HG03457 (cell line): ENCODE results near the gene EXOG.

Experiments used
- ATAC-seq: cut with Tn5 transposase; IDR thresholded peaks from one replicate; pipeline ENCODE4 v1.9.1; 2021; ENCODE audit warnings: moderate number of reproducible peaks; ENCODE audit not compliant: unreplicated experiment

The EXOG gene

DNA sequence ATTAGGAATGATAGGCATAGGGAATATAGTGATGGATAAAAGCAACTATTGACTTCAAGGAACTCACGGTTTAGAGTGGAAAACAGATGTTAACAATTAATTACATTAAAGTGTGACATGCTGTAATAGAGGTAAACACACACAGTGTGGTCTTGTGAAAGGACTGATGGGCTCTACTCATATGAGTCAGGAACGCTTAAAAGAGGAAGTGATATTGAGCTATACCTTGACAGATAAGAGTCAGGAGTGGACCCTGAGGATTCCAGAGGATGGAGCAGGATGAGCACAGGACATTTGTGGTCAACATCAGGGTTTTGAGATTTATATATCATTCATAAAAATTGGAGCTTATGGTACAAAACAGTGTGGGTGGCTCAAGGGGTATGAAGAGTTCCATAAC is 11.0 kb downstream of the EXOG start:
- peak; percentile 97 for ATAC-seq

- no peak for ATAC-seq
Measured at GRCh38 chr3:38509732-38510131, 13.6 kb downstream of the EXOG start.

DNA sequence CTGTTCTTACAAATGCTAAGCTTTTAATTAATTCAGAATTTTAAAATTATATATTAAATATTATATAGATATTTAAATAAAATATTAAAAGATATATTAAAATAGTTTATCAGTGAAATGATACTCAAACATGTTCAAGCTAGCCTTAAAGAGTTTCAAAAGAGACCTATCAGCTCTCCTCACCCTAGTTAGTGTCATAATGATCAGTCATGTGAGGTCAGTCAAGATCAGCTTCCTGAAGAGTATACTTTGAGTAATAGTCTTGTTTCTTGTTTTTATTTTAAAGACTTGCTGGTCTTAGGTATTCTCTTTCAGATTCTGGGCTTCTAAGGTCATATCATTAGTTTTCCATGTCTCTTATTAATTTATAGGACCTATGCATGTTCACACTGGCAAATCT is 14.5 kb downstream of the EXOG start:
- ATAC-seq, result no peak

DNA sequence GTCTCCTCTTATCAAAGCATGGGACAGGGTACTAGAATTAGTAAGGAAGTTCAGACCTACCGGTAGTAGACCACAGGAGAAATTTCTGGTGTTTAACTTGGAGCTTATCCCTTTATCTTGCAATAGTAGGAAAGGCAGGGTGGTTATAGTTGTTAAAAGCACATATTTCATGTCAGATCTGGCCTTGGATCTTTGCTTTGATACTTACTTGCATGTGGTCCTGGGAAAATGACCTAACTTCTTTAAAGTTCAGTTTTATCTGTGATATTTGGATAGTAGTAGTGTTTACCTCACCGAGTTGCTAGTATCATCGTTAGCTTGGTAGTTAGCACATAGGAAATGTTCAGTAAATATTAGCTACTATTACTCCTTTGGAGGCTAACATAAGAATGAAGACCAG is 15.4 kb downstream of the EXOG start:
- no peak for ATAC-seq

GRCh38 chr3:38515367-38515766 is 19.2 kb downstream of the EXOG start:
- ATAC-seq, result no peak

- no peak for ATAC-seq
Measured at GRCh38 chr3:38516669-38517068, 20.5 kb downstream of the EXOG start.

- no peak for ATAC-seq
Measured at GRCh38 chr3:38519000-38519399, 22.9 kb downstream of the EXOG start.

DNA sequence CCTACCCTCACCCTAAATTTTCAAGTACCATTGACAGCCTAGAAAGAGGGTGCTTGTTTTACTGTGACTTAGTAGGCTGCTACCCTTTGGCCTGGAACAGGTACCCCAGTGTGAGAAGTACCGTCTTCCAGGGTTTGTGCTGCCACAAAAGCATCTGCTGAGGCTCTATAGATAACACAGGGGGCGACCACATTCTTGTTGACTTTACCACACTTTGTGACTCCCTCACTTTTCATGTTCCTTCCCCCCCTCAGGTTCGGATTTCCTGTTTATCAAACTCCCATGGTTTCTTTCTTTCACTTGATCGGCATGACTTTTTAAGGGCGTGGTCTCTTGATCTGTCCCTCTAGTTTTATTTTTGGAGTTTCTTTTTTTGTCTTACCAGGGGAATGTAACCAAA is 23.5 kb downstream of the EXOG start:
- ATAC-seq, result no peak

DNA sequence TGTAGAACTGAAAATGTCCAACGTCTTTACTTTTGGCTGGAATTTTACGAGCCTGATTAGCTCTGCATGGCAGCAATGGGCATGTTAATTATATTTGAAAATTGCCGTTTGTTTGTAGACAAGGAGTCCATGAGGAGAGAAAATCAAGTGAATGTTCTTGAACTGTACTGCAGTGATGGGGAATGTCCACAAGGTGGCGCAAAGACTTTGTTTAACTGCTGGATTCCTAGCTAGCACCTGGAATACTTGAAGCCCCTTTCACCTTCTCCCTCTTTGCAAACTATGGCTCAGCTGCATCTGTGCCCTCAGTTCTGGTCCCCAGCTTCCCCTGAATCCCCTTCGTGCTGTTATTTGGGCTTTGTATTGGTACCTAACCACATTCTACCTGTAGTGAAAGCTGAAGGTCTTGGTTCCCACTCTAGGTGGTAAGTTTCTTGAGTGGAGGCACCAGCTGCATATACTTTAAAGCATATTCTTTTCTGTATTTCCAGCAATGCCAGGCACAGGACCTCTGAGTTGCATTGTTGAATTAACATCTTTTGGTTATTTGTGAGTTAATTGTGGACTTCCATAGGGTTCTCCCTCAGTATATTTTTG is 25.3 kb downstream of the EXOG start:
- no peak for ATAC-seq

DNA sequence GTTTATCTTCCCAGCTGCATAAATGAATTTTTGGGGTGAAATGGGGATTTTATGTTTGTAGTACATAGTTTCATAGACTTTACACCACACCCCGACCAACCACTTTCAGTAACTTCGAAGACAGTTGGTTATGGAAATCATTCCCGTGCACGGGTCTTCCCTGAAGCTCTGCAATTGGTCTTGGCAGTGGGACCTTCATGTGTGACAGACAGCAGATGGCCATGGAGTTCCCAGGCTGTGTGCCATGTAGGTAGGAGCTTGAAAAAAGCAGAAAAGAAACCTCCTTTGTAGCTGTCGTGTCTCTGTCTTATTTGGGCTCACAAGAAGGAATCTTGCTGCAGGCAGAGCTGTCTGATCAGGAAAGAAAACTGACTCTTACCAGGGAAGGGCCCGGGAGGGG is 25.9 kb downstream of the EXOG start:
- no peak for ATAC-seq

GRCh38 chr3:38524141-38524739 is 28.1 kb downstream of the EXOG start:
- no peak for ATAC-seq

DNA sequence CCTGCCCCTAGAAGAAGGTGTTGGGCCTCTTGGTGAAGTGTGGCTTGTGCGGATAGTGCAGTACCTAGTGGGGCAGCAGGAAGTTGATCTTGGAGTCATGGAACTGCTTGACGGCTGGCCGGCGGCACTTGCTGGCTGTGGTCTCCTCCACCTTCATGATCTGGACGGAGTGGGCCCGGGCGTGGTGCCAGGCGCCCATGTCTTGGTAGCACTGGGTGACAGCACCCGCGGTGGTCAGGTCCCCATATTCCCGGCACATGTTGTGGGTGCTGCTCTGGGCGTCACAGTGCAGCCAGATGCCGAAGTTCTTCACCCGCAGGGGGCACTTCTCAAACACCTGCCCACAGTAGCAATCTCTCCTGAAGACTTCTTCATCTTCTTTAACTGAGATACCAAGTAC is 30.7 kb downstream of the EXOG start:
- ATAC-seq, result no peak

GRCh38 chr3:38528457-38528856 is 32.3 kb downstream of the EXOG start:
- ATAC-seq, result no peak

GRCh38 chr3:38532529-38532928 is 36.4 kb downstream of the EXOG start:
- ATAC-seq, result no peak

GRCh38 chr3:38533285-38533976 is 37.3 kb downstream of the EXOG start:
- no peak for ATAC-seq

- no peak for ATAC-seq
Measured at GRCh38 chr3:38534180-38534579, 38.0 kb downstream of the EXOG start.

DNA sequence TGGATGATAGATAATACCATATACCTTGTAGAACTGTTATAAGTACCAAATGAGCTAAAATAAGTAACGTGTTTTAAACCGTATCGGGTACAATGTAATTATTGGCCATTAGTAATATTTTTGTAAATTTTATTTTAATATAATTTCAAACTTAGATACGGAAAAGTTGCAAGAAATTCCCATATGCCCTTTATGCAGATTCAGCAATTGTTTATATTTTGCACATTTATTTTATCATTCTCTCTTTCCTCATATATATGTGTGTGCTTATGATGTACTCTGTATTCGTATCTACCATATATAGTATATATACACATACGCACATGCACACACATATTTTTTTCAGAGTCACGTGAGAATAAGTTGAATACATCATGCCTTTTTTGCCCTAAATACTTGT is 38.5 kb downstream of the EXOG start:
- ATAC-seq, result no peak

- no peak for ATAC-seq
Measured at GRCh38 chr3:38536671-38537070, 40.5 kb downstream of the EXOG start.

DNA sequence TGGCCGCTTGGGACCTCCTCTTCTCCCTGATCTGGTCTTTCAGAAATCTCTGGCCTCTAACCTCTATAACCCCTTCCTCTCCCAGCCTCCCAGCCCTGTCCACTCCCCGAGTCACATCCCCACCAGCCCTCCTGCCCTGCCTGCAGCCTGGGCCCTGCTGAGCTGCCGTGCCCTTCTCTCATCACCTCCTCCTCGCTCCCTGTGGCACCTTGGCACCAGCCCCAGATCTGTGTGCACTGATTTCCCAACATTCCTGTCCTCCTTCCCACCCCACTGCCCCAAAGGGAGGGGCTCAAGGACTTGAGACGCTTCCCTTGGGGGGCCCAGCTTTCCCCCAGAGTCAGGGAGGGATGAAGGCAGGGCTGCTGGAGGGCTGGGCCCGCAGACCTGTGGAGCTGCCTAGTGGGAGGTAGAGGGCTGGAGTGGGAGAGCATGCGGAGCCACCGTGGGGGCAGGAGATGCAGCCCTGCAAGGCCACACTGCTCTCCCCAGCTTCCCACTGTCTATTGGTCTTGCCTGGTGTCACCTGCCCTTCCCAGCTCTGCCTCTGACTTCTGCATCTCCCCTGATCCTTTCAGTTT is 42.7 kb downstream of the EXOG start:
- ATAC-seq, result no peak

- no peak for ATAC-seq
Measured at GRCh38 chr3:38541806-38542205, 45.7 kb downstream of the EXOG start.

GRCh38 chr3:38542401-38543298 is 46.5 kb downstream of the EXOG start:
- no peak for ATAC-seq
